Measurements from ENCODE around the gene EPC1. TPM values are rescaled to one million over a fixed set of nuclear protein-coding genes. Genes with fewer than 3 reads are reported as not detected.

The EPC1 gene
- polyA plus RNA-seq, 1 donor (not counting 4 experiments of a cell fraction or from before 2014, with no cell fraction given): 34.8 TPM

DNA sequence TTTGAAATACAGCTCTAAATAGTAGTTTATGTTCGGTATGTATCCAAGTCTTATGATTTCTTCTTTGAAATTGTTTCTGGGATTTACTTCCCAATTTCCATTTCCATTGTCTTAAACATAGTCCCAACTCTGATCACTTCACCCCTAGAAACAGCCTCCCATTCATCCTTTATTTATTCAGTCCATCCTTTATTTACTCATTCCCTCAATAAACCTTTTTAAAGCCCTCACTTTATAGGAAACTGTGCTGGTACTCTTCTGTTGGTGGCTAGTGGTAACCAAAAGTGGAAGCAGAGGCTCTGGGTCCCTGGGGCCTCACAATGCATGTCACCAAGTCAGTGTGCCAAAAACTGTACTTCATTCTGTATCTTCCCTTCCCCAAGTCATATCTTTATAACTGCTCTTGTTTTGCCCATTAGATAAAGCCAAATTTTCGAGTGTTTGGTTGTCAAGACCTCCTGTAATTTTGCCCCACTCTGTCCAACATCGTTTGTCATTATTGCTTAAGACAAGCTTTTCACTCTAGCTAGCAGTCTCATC, 3.9 kb upstream of the EPC1 start:
- Histone ChIP-seq H3K4me2 (ENCODE audit: control insufficient read depth, extremely low read depth, insufficient read depth, low read depth, low read length) (no peak overlapping the region), H2AFZ (ENCODE audit: control insufficient read depth, low read length) (no peak overlapping the region), H3K4me1 (ENCODE audit: control insufficient read depth, extremely low read depth, insufficient read depth, low read length) (peaks cover 23% of the 10 kb centered on the region), H3K27ac (ENCODE audit: control insufficient read depth, insufficient read depth, low read length) (no peak overlapping the region), H3K27me3 (ENCODE audit: control insufficient read depth, extremely low read depth, insufficient read depth, low read length) (no peaks in the 10 kb centered on the region), H3K4me3 (ENCODE audit: control insufficient read depth in 2 of 3, extremely low read depth in 1 of 3, insufficient read depth in 2 of 3, low read depth in 1 of 3, low read length in 3 of 3) (no peak overlapping the region), H3K36me3 (ENCODE audit: control insufficient read depth in 2 of 2, extremely low read depth in 1 of 2, insufficient read depth in 2 of 2, low read length in 2 of 2) (no peaks in the 10 kb centered on the region), H3K79me2 (ENCODE audit: control insufficient read depth, insufficient read depth, low read length) (peaks cover 2% of the 10 kb centered on the region), H3K9me1 (ENCODE audit: control insufficient read depth, extremely low read depth, insufficient read depth, low read length) (no peaks in the 10 kb centered on the region), H3K9me3 (ENCODE audit: control insufficient read depth, low read depth, low read length) (no peaks in the 10 kb centered on the region), H3K9ac (ENCODE audit: control insufficient read depth, extremely low read depth, insufficient read depth, low read length) (no peak overlapping the region), H4K20me1 (ENCODE audit: control insufficient read depth, extremely low read depth, insufficient read depth, low read length) (no peaks in the 10 kb centered on the region)
- no peak for TF ChIP-seq EZH2 (IDR thresholded peaks at IDR 0.05; ENCODE audit: low read length)
- TF ChIP-seq, protein P1, sequence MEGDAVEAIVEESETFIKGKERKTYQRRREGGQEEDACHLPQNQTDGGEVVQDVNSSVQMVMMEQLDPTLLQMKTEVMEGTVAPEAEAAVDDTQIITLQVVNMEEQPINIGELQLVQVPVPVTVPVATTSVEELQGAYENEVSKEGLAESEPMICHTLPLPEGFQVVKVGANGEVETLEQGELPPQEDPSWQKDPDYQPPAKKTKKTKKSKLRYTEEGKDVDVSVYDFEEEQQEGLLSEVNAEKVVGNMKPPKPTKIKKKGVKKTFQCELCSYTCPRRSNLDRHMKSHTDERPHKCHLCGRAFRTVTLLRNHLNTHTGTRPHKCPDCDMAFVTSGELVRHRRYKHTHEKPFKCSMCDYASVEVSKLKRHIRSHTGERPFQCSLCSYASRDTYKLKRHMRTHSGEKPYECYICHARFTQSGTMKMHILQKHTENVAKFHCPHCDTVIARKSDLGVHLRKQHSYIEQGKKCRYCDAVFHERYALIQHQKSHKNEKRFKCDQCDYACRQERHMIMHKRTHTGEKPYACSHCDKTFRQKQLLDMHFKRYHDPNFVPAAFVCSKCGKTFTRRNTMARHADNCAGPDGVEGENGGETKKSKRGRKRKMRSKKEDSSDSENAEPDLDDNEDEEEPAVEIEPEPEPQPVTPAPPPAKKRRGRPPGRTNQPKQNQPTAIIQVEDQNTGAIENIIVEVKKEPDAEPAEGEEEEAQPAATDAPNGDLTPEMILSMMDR (optimal IDR thresholded peaks at IDR 0.05 in 1 of 3, IDR thresholded peaks at IDR 0.05 in 1 of 3, conservative IDR thresholded peaks at IDR 0.05 in 1 of 3; ENCODE audit: extremely low read depth in 1 of 3, insufficient read depth in 2 of 3, low read length in 3 of 3): no peak
- no peak for FAIRE-seq
- dilution Hi-C loops (cut with MboI; ENCODE audit: extremely low pct_ligation_motif_present, low sequenced_read_pairs): no loop called here
- DNase-seq (ENCODE audit: low read depth, low spot score): no peak

GRCh38 chr10:32349968-32350738, 3.2 kb upstream of the EPC1 start:
- Histone ChIP-seq H4K20me1 (ENCODE audit: control insufficient read depth, extremely low read depth, insufficient read depth, low read length) (peaks cover 2% of the 10 kb centered on the region), H3K79me2 (ENCODE audit: control insufficient read depth, insufficient read depth, low read length) (peaks cover 9% of the 10 kb centered on the region), H3K27ac (ENCODE audit: control insufficient read depth, insufficient read depth, low read length) (no peak overlapping the region), H3K4me2 (ENCODE audit: control insufficient read depth, extremely low read depth, insufficient read depth, low read depth, low read length) (no peak overlapping the region), H3K36me3 (ENCODE audit: control insufficient read depth in 2 of 2, extremely low read depth in 1 of 2, insufficient read depth in 2 of 2, low read length in 2 of 2) (no peaks in the 10 kb centered on the region), H3K27me3 (ENCODE audit: control insufficient read depth, extremely low read depth, insufficient read depth, low read length) (no peaks in the 10 kb centered on the region), H3K9me1 (ENCODE audit: control insufficient read depth, extremely low read depth, insufficient read depth, low read length) (no peaks in the 10 kb centered on the region), H3K4me3 (ENCODE audit: control insufficient read depth in 2 of 3, extremely low read depth in 1 of 3, insufficient read depth in 2 of 3, low read depth in 1 of 3, low read length in 3 of 3) (no peak overlapping the region), H3K9ac (ENCODE audit: control insufficient read depth, extremely low read depth, insufficient read depth, low read length) (no peak overlapping the region), H2AFZ (ENCODE audit: control insufficient read depth, low read length) (no peak overlapping the region), H3K9me3 (ENCODE audit: control insufficient read depth, low read depth, low read length) (no peaks in the 10 kb centered on the region), H3K4me1 (ENCODE audit: control insufficient read depth, extremely low read depth, insufficient read depth, low read length) (peaks cover 23% of the 10 kb centered on the region)
- FAIRE-seq (no peak), DNase-seq (ENCODE audit: low read depth, low spot score) (no peak)
- no peak for TF ChIP-seq EZH2 (IDR thresholded peaks at IDR 0.05; ENCODE audit: low read length)
- TF ChIP-seq, protein P1 (optimal IDR thresholded peaks at IDR 0.05 in 1 of 3, IDR thresholded peaks at IDR 0.05 in 1 of 3, conservative IDR thresholded peaks at IDR 0.05 in 1 of 3; ENCODE audit: extremely low read depth in 1 of 3, insufficient read depth in 2 of 3, low read length in 3 of 3): no peak
- dilution Hi-C loops (cut with MboI; ENCODE audit: extremely low pct_ligation_motif_present, low sequenced_read_pairs): no loop called here
